Activated CD8-positive, alpha-beta memory T cell treated with anti-CD3 and anti-CD28 coated beads, Interleukin-2, amount 10 ng/mL, durations not matched to agents 7 days and 5 days (primary cell): ENCODE data around the gene NFE2. TPM values are rescaled to one million over a fixed set of nuclear protein-coding genes. Genes with fewer than 3 reads are reported as not detected.
"Not testable (repeated sequence)": the region's sequence is repeated elsewhere in the genome, so short reads cannot be mapped to it uniquely, and the experiment has no call there.

Experiments
- ATAC-seq: fragments of 150-1000 bp; cut with Tn5 transposase; one replicate; pipeline ENCODE4 v1.10.0; 2021; ENCODE audit warnings: moderate library complexity
- CTCF ChIA-PET: fragments of 350-600 bp; sonication (Branson Sonifier 250); formaldehyde crosslinking; loops from one replicate; lab custom pipeline; 2021; ENCODE audit warnings: antibody characterized with exemption; lab: Charles Lee
- DNase-seq: peaks from one replicate; pipeline ENCODE4 v3.0.0-alpha.2; 2020
- H3K27ac Mint-ChIP-seq: one replicate; pipeline ENCODE4 v1.8.0; 2021; ENCODE audit warnings: mild to moderate bottlenecking, mixed read lengths
- H3K27me3 Mint-ChIP-seq: one replicate; pipeline ENCODE4 v1.8.0; 2021; ENCODE audit warnings: mixed read lengths
- H3K36me3 Mint-ChIP-seq: one replicate; pipeline ENCODE4 v1.8.0; 2021; ENCODE audit warnings: mild to moderate bottlenecking, mixed read lengths
- H3K4me1 Mint-ChIP-seq: one replicate; pipeline ENCODE4 v1.8.0; 2021; ENCODE audit warnings: mixed read lengths
- H3K4me3 Mint-ChIP-seq: one replicate; pipeline ENCODE4 v1.8.0; 2021; ENCODE audit warnings: mild to moderate bottlenecking, moderate library complexity, mixed read lengths
- H3K9me3 Mint-ChIP-seq: one replicate; pipeline ENCODE4 v1.8.0; 2022; ENCODE audit warnings: low read depth, mixed read lengths
- total RNA-seq, 2 experiments: library from RNA; stranded (reverse); gene quantifications; one replicate each; pipeline ENCODE4 v1.2.3, GENCODE V29; 2021

Gene NFE2
- total RNA-seq, 2 experiments from 2014 or later: not detected

DNA sequence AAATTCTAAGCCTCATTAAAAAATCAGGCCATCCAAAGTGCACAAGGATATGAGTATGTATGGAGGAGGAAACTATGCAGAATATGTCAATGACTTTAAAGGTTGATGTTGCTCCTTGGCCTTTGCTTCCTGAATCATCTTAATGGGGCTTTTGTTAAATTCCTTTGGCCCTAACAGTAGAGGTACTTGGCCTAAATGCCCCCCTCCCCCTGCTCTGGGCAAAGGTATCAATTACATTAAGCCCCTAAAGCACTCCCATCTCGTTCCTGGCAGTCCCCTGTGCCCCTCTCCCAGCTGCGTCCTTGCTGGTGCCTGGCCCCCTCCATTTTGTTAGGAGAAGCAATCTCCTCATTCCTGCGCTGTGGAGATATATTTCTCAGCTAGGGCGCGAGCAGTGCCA lies 28.9 kb upstream of the NFE2 start:
- Mint-ChIP-seq H3K27ac (no peak overlapping the region), H3K4me3 (no peak overlapping the region), H3K36me3 (peaks cover 1% of the 10 kb centered on the region), H3K27me3 (no peaks in the 10 kb centered on the region), H3K9me3 (no peaks in the 10 kb centered on the region), H3K4me1 (peaks cover 43% of the 10 kb centered on the region)
- DNase-seq (no peak), ATAC-seq (no peak)
- CTCF ChIA-PET: interaction anchor here (1.3 to 1.9 kb wide), 3 partner anchors 28 to 39 kb away, joined by 3 to 6 read pairs (median 4); no protein-coding TSS in a partner anchor

DNA sequence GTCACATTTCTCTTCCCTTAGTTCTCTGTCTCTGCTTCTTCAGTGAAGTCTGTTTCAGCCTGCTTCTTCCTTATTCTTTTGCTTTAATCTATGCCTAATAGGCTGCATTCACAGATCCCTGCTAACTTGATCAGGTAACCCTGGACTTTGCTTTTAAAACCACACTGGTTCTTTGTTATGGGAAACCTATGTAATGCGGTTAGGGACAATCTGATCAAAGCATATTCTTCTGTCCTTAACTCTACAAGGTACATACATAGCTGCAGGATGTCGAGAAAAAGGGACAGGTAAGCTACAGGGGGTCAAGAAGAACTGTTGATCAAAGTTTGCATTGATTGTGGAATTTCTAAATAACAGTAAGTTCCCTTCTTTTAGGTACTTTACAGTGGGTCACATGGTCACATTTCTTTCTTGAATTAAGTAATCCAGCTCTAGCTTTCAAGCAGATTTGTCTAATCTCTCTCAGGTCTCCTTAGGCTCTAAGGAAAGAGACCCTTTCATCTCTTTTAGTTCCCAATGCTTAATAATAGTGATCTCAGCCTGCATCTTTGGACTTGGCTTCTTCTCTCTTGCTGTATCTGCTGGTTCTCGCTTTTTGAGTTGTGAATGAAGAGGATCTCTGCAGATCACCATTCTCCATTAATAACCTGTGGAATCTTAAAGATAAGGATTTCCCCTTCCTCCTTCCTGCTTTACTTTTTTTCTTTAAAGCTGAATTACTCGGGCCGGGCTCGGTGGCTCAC lies 28.0 kb upstream of the NFE2 start:
- DNase-seq (no peak), ATAC-seq (no peak)
- Mint-ChIP-seq H3K27me3 (no peaks in the 10 kb centered on the region), H3K4me3 (no peak overlapping the region), H3K9me3 (no peaks in the 10 kb centered on the region), H3K4me1 (peaks cover 47% of the 10 kb centered on the region), H3K36me3 (peaks cover 1% of the 10 kb centered on the region), H3K27ac (peak overlapping the region; percentile 65)
- CTCF ChIA-PET: interaction anchor here (1.1 to 7.1 kb wide), 5 partner anchors 7 to 77 kb away, joined by 3 to 53 read pairs (median 5); no protein-coding TSS in a partner anchor

DNA sequence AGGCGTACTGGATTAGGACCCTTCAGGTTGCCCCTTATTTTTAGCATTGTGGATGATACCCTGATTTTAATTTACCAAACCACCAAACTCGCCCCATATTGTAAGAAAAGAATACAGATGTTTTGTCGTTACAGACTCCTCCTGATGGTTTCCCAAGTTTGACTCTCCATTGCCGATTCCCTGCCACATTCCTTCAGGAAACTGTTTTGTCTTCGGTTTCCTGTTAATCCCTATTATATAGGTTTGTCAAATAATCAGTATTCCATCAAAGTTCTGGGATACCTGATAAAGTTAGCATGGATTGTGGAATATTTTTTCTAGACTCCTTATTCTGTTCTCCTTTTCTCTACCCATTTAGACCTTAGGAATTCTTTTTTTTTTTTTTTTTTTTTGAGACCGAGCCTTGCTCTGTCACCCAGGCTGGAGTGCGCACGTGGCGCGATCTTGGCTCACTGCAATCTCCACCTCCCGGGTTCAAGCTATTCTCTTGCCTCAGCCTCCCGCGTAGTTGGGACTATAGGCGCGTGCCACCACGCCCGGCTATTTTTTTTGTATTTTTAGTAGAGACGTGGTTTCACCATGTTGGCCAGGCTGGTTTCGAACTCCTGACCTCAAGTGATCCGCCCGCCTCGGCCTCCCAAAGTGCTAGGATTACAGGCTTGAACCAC lies 24.8 kb upstream of the NFE2 start:
- not testable (repeated sequence) for DNase-seq, ATAC-seq, H3K27me3 Mint-ChIP-seq, H3K9me3 Mint-ChIP-seq, H3K36me3 Mint-ChIP-seq
- peak overlapping the region; percentile 90 for H3K27ac Mint-ChIP-seq
- H3K4me3 Mint-ChIP-seq: peak overlapping the region; percentile 93
- CTCF ChIA-PET: interaction anchor here (0.6 to 7.1 kb wide), 34 partner anchors 8 to 1149 kb away, joined by 3 to 53 read pairs (median 4); partner anchors contain the start of gene HNRNPA1
- H3K4me1 Mint-ChIP-seq: peaks cover 34% of the 10 kb centered on the region

DNA sequence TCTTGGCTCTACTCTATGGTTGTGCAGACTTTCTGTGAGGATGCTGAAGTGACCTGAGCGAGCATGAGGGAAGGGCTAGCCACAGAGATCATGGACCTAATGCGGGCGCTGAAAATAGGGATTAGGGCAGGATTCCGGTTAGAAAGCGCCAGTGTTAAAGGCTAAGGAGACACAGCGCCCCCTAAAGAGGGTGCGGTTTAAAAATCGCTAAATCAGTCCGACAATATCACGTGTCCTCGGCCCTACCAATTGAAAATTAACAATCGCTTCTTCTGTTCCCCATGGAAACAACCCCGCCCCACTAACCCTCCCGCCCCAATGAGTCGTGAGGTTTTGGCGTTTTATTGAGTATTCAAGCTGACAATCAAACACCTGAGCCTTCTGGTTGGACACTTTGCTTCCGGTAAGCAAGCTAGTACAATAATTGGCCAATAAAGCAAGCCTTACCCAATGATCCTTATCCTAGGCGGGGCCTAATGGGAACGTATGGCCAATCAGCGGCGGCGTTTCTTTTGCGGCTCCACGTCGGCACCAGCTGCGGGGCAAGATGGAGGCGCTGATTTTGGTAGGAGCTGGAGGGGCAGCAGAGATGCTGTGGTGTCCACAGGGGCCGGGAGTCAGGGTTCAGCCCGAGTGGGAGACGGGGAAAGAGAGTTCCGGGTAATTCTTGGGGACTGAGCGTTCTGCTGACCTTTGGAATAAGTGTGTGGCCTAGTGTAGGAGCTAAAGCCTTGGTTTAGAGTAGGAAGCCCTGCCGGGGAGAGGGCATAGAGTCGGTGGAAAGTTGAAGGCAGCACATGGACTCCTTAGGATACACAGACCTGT lies 24.0 kb upstream of the NFE2 start, which contains the start of gene COPZ1:
Gene COPZ1 (plus strand): TSS at position 515 of the 825 bp plus-strand sequence. CDS start 33 bp downstream, at position 548.
- Mint-ChIP-seq H3K9me3 (no peaks in the 10 kb centered on the region), H3K27me3 (no peaks in the 10 kb centered on the region), H3K36me3 (peaks cover 1% of the 10 kb centered on the region), H3K4me1 (peaks cover 31% of the 10 kb centered on the region), H3K27ac (peak within 1 kb of the TSS; percentile 91), H3K4me3 (peak within 1 kb of the TSS; percentile 93)
- CTCF ChIA-PET: interaction anchor here (0.6 to 7.1 kb wide), 33 partner anchors 8 to 176 kb away, joined by 3 to 53 read pairs (median 4); partner anchors contain the start of gene HNRNPA1
- ATAC-seq: peak; percentile 99
- peak; percentile 99 for DNase-seq

DNA sequence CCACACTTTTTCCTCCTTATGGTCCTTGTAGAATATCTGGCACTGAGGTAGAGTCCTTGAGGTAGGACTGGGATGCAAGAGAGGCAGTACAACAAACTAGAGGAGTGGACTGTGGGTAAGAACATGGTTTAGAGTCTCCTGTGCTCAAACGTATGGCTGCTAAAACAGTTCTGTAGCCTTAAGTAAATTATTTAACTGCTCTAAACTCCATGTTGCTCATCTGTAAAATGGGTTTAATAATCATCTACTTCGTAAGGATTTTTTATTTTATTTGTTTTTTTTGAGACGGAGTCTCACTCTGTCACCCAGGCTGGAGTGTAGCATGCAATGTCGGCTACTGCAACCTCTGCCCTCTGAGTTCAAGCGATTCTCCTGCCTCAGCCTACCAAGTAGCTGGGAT lies 20.5 kb upstream of the NFE2 start:
- Mint-ChIP-seq H3K4me1 (peaks cover 13% of the 10 kb centered on the region), H3K27ac (no peak overlapping the region), H3K36me3 (no peaks in the 10 kb centered on the region), H3K4me3 (no peak overlapping the region), H3K9me3 (no peaks in the 10 kb centered on the region), H3K27me3 (peaks cover 2% of the 10 kb centered on the region)
- CTCF ChIA-PET: interaction anchor here (1.4 to 1.8 kb wide), 2 partner anchors 15 to 78 kb away, joined by 3 to 7 read pairs; no protein-coding TSS in a partner anchor
- no peak for ATAC-seq
- no peak for DNase-seq

DNA sequence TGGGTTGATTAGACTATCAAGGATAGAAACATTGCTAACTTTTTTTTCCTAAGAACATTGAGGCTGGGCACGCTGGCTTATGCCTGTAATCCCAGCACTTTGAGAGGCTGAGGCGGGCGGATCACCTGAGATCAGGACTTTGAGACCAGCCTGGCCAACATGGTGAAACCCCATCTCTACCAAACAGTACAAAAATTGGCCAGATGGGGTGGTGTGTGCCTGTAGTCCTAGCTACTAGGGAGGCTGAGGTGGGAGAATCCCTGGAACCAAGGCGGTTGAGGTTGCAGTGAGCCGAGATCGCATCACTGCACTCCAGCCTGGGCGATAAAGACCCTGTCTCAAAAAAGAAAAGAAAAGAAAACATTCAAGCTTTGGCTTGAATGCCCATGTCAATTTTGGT lies 11.5 kb upstream of the NFE2 start:
- not testable (repeated sequence) for H3K4me1 Mint-ChIP-seq, H3K4me3 Mint-ChIP-seq, DNase-seq, H3K9me3 Mint-ChIP-seq, H3K36me3 Mint-ChIP-seq, H3K27ac Mint-ChIP-seq, ATAC-seq
- CTCF ChIA-PET: interaction anchor here (0.9 kb wide), 1 partner anchor 13 kb away, joined by 3 read pairs; no protein-coding TSS in a partner anchor
- H3K27me3 Mint-ChIP-seq: peaks cover 12% of the 10 kb centered on the region

DNA sequence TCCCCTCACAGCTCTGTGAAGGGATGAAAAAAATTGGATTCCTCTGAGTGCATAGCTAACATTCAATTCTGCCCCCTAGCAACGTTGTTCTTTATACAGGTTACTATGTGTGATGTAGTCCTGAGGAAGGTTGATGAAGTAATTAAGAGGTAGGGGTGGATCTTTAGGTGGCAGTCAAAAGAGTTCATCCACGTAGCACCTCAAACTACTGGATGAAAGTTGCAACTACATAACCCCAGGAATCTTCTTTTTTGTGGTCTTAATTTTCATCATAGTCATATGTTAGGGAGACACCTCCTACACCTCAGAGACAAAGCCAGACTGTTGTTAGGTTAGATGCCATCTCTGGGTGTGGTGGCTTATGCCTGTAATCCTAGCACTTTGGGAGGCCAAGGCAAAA lies 10.2 kb upstream of the NFE2 start:
- no peak for DNase-seq
- peaks cover 12% of the 10 kb centered on the region for H3K4me1 Mint-ChIP-seq
- no peak overlapping the region for H3K4me3 Mint-ChIP-seq
- no peaks in the 10 kb centered on the region for H3K36me3 Mint-ChIP-seq
- ATAC-seq: no peak
- CTCF ChIA-PET: interaction anchor here (0.9 to 7.9 kb wide), 3 partner anchors 15 to 46 kb away, joined by 3 to 40 read pairs (median 4); no protein-coding TSS in a partner anchor
- no peaks in the 10 kb centered on the region for H3K9me3 Mint-ChIP-seq
- H3K27me3 Mint-ChIP-seq: peaks cover 18% of the 10 kb centered on the region
- no peak overlapping the region for H3K27ac Mint-ChIP-seq

DNA sequence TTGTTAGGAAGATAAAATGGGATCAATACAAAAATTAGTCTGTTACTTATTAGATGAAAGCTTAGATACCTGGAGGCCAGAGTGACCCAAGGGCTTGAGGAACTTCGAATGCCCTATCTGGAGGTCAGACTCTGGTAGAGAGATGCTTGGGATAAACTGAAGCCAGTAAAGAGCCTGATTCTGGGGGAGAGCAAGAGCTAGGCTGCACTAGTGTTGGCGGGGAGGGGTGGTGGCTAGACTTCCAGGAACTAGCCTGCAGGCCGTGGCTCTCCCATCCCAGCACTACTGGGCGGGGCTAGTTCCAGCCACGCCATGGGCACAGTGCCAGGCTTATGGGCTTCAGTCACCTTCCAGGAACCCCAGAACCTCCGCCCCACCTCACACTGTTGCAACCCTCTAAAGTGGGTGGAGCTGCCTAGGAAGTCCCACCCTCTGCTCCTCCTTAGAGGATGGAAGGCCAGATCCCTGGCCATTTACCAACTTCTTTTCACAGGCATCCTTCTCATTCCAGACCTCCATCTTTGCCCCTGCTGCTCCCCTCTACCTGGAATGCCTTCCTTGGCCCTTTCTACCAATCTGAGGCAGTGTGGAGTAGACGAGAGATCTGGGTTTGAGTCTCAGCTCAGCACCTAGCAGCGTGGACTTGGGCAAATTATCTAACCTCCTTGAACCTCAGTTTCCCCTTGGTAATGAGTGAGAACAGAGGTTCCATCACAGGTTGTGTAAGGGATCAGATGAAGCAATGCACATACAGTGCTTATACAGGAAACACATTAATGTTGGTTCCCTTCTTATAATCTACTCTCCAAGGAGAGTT lies 6.3 kb upstream of the NFE2 start:
- CTCF ChIA-PET: interaction anchor here (0.6 to 7.9 kb wide), 10 partner anchors 13 to 673 kb away, joined by 3 to 40 read pairs (median 5); partner anchors contain the start of gene COPZ1
- Mint-ChIP-seq H3K4me1 (peaks cover 22% of the 10 kb centered on the region), H3K9me3 (no peaks in the 10 kb centered on the region), H3K4me3 (no peak overlapping the region), H3K27me3 (peaks cover 44% of the 10 kb centered on the region), H3K36me3 (no peaks in the 10 kb centered on the region), H3K27ac (no peak overlapping the region)
- DNase-seq: peak; percentile 67
- ATAC-seq: peak; percentile 83

DNA sequence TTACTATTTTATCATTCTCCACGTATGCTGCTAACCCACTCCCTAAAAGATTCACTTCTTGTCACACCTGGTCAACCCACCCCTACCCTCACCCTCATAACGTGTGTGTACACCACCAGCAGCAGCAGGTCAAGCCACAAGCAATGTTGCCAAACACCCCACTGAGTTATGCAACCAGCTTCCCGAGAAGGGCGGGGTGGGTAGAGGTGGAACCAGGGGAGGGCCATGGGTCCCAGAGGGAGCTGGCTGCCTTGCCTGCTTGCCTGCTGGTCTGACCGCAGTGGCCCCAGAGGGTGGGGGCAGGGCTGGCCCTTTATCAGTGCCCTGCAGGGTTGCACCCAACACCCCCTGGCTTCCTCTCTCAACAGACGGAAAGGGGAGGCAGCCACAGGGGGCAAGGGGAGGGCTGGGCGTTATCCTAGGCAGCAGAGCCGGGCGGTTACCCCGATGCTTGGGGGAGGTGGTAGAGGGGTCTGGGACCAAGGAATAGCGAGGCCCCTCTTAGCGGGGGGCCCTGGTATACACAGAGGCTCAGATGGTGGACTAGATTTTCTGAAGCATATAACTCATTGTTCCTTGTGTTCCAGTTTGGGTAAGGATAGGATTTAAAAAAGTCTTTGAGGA lies 3.5 kb upstream of the NFE2 start:
- no peak overlapping the region for H3K4me3 Mint-ChIP-seq
- H3K36me3 Mint-ChIP-seq: no peaks in the 10 kb centered on the region
- H3K27ac Mint-ChIP-seq: no peak overlapping the region
- H3K27me3 Mint-ChIP-seq: peaks cover 64% of the 10 kb centered on the region
- ATAC-seq (peak; percentile 16), DNase-seq (peak; percentile 45)
- H3K9me3 Mint-ChIP-seq: no peaks in the 10 kb centered on the region
- CTCF ChIA-PET: interaction anchor here (1.0 to 7.9 kb wide), 2 partner anchors 10 to 32 kb away, joined by 3 to 40 read pairs; no protein-coding TSS in a partner anchor
- H3K4me1 Mint-ChIP-seq: peaks cover 28% of the 10 kb centered on the region

DNA sequence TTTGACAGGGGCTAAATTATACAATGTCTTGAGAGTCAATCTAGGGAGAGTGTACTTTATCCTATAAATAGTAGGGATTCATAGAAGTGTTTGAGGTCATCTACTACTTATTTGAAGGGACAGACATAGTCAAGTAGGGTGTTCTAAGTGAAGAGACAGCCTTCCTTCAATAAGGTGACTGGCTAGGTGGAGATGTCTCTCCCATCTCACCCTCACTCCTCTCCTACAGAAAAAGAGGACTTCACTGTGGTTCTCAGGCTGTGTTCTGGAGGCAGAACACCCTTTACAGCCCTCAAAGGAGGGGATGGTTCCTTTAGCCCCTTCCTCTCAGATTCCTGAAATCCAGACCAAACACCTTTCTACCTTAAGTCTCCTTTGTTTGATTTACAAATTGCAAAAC lies 2.8 kb upstream of the NFE2 start:
- no peaks in the 10 kb centered on the region for H3K36me3 Mint-ChIP-seq
- DNase-seq (no peak), ATAC-seq (no peak)
- no peaks in the 10 kb centered on the region for H3K9me3 Mint-ChIP-seq
- no peak overlapping the region for H3K27ac Mint-ChIP-seq
- CTCF ChIA-PET: interaction anchor here (1.0 to 7.9 kb wide), 2 partner anchors 9 to 32 kb away, joined by 3 to 40 read pairs; no protein-coding TSS in a partner anchor
- H3K4me3 Mint-ChIP-seq: no peak overlapping the region
- peaks cover 28% of the 10 kb centered on the region for H3K4me1 Mint-ChIP-seq
- H3K27me3 Mint-ChIP-seq: peaks cover 70% of the 10 kb centered on the region

DNA sequence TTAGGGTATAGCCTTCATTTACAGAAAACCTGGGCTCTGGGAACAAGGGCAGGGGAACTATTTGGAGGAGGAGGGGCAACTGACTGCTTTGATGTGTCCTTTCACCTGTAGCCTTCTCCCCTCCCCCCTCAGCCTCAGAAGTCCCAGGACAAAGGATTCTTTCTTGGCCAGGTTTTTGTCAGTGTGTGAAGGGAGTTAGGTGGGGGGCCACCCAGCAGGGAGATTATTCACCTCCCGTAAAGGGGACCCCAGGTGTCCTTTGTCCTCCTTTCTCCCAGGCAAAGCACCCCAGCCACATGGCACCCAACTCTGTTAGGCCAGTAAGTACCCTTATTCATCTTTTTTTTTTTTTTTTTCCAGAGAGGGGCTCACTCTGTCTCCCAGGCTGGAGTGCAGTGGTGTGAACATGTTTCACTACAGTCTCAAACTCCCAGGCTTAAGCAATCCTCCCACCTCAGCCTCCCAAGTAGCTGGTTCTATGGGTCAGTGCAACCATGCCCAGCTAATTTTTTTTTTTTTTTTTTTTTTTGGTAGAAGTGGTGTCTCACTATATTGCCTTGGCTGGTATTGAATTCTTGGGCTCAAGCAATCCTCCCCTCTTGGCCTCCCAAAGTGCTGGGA lies 723 bp upstream of the NFE2 start:
- no peak overlapping the region for H3K4me3 Mint-ChIP-seq
- H3K4me1 Mint-ChIP-seq: peaks cover 18% of the 10 kb centered on the region
- H3K27me3 Mint-ChIP-seq: peaks cover 72% of the 10 kb centered on the region
- H3K9me3 Mint-ChIP-seq: no peaks in the 10 kb centered on the region
- no peaks in the 10 kb centered on the region for H3K36me3 Mint-ChIP-seq
- DNase-seq (no peak), ATAC-seq (no peak)
- CTCF ChIA-PET: interaction anchor here (1.0 to 1.9 kb wide), 3 partner anchors 11 to 23 kb away, joined by 3 to 9 read pairs (median 4); no protein-coding TSS in a partner anchor
- H3K27ac Mint-ChIP-seq: no peak overlapping the region
